AG09309 (cell line): Measurements from ENCODE around the gene FOXS1.

Experiments used
- DNase-seq: peaks from one replicate; pipeline ENCODE4 v3.0.0-alpha.2; 2010; ENCODE audit warnings: low read depth
- H3K4me3 ChIP-seq: 2 replicates; pipeline ENCODE4 v1.5.1; 2011; ENCODE audit warnings: mild to moderate bottlenecking, low read depth, low read length, moderate library complexity; ENCODE audit not compliant: control insufficient read depth
- CTCF ChIP-seq: IDR thresholded peaks from 2 replicates; pipeline ENCODE4 v1.5.1; 2011; ENCODE audit warnings: mild to moderate bottlenecking, low read depth, low read length, inconsistent platforms; ENCODE audit not compliant: insufficient read depth, control insufficient read depth; ENCODE audit errors: missing control alignments

The FOXS1 gene

GRCh38 chr20:31839782-31840487 is 5.5 kb downstream of the FOXS1 start:
- H3K4me3 ChIP-seq, result no peak overlapping the region
- DNase-seq, result no peak
- no peak for TF ChIP-seq CTCF

GRCh38 chr20:31838646-31839292 is 6.6 kb downstream of the FOXS1 start:
- H3K4me3 ChIP-seq, result no peak overlapping the region
- no peak for DNase-seq
- TF ChIP-seq CTCF, result no peak

GRCh38 chr20:31837896-31838397 is 7.5 kb downstream of the FOXS1 start:
- TF ChIP-seq CTCF, result no peak
- no peak for DNase-seq
- no peak overlapping the region for H3K4me3 ChIP-seq

GRCh38 chr20:31836853-31837608 is 8.4 kb downstream of the FOXS1 start:
- H3K4me3 ChIP-seq, result no peak overlapping the region
- no peak for DNase-seq
- no peak for TF ChIP-seq CTCF

- no peak for TF ChIP-seq CTCF
- DNase-seq, result peak; percentile 51
- H3K4me3 ChIP-seq, result no peak overlapping the region
Measured at GRCh38 chr20:31835977-31836852, 9.2 kb downstream of the FOXS1 start.

GRCh38 chr20:31835554-31835953 is 9.8 kb downstream of the FOXS1 start:
- TF ChIP-seq CTCF, result no peak
- no peak for DNase-seq
- no peak overlapping the region for H3K4me3 ChIP-seq
